ENCODE measurements around the gene CD19.

DNA sequence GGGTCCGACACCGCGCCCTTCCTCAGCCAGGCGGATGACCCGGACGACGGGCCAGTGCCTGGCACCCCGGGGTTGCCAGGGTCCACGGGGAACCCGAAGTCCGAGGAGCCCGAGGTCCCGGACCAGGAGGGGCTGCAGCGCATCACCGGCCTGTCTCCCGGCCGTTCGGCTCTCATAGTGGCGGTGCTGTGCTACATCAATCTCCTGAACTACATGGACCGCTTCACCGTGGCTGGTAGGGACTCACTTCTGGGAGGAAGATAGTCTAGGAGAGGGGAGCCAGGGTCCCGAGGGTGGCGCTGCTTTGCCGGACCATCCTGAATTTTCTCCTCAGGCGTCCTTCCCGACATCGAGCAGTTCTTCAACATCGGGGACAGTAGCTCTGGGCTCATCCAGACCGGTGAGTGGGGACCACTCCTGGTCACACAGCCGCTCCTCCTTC is 43.4 kb downstream of the CD19 start:
- TF ChIP-seq POLR2A (IDR thresholded peaks at IDR 0.05; ENCODE audit: low read length) (no peak), GATA1 (IDR thresholded peaks at IDR 0.05; ENCODE audit: low read depth, low read length) (no peak)

Measured in erythroblast (primary cell).